Panc1 (cell line): ENCODE measurements around the gene PDE11A. TPM values are rescaled to one million over a fixed set of nuclear protein-coding genes. Genes with fewer than 3 reads are reported as not detected.

Source experiments
- ATAC-seq: fragments of 200-7000 bp; cut with Tn5 transposase; 2 replicates; pipeline ENCODE4 v1.9.1; 2020; ENCODE audit warnings: mild to moderate bottlenecking, moderate library complexity
- BruUV-seq: library from RNA; stranded (reverse); fragments of 400-500 nt; replicated peaks from 2 replicates; lab custom pipeline; 2021; lab: Mats Ljungman, UMichigan
- CTCF ChIA-PET: fragments of 300-600 bp; sonication (Branson Sonifier 250); formaldehyde crosslinking; loops from one replicate; lab custom pipeline; 2022; ENCODE audit warnings: antibody characterized with exemption; lab: Charles Lee
- POLR2A ChIA-PET: fragments of 300-600 bp; sonication (Branson Sonifier 250); formaldehyde crosslinking; loops from one replicate; lab custom pipeline; 2022; ENCODE audit warnings: antibody characterized with exemption; lab: Charles Lee
- DNase-seq: peaks from one replicate; pipeline ENCODE4 v3.0.0-alpha.2; 2010; ENCODE audit warnings: low read depth, low spot score
- H3K27ac ChIP-seq: 2 replicates; pipeline ENCODE4 v1.5.1; 2011; ENCODE audit warnings: mild to moderate bottlenecking, low read length, inconsistent platforms
- H3K27me3 ChIP-seq: fragments of 200-500 bp; sonication (Bioruptor generic); 2 replicates; pipeline ENCODE4 v1.6.0; 2014; ENCODE audit warnings: low read length, inconsistent platforms; ENCODE audit not compliant: control insufficient read depth, insufficient read depth
- H3K36me3 ChIP-seq: fragments of 200-500 bp; sonication (Bioruptor generic); 2 replicates; pipeline ENCODE4 v1.5.1; 2014; ENCODE audit warnings: inconsistent platforms, mild to moderate bottlenecking, low read length, moderate library complexity; ENCODE audit not compliant: control insufficient read depth, insufficient read depth
- H3K4me1 ChIP-seq: 2 replicates; pipeline ENCODE4 v1.5.1; 2011; ENCODE audit warnings: inconsistent platforms, mild to moderate bottlenecking, low read length, moderate library complexity; ENCODE audit not compliant: control insufficient read depth, insufficient read depth
- H3K4me3 ChIP-seq, 2 experiments: 2 replicates each; pipeline ENCODE4 v1.5.1; 2011 to 2012; ENCODE audit warnings: low read depth in 2 of 2, low read length in 2 of 2, mild to moderate bottlenecking in 2 of 2, inconsistent platforms in 1 of 2, moderate library complexity in 1 of 2
- H3K9me3 ChIP-seq: fragments of 200-500 bp; sonication (Bioruptor generic); 2 replicates; pipeline ENCODE4 v1.5.1; 2014; ENCODE audit warnings: low read depth, mild to moderate bottlenecking, inconsistent platforms, low read length, moderate library complexity; ENCODE audit not compliant: control insufficient read depth, insufficient read depth
- POLR2AphosphoS5 ChIP-seq: IDR thresholded peaks from 2 replicates; pipeline ENCODE4 v1.6.1; 2012; ENCODE audit warnings: mild to moderate bottlenecking, low read depth, low read length, moderate library complexity
- SIN3A ChIP-seq: IDR thresholded peaks from 2 replicates; pipeline ENCODE4 v1.6.1; 2012; ENCODE audit warnings: low read depth, mild to moderate bottlenecking, low read length, moderate library complexity, borderline replicate concordance; ENCODE audit not compliant: insufficient read depth
- TCF7L2 ChIP-seq: IDR thresholded peaks from 2 replicates; pipeline ENCODE4 v1.6.1; 2011; ENCODE audit warnings: mild to moderate bottlenecking, low read depth, low read length, inconsistent platforms
- in situ Hi-C: cut with HindIII; loops from 2 replicates; pipeline ENCODE4 v1.10.0; 2016; ENCODE audit warnings: low sequenced_read_pairs, low pct_unique_long_range_greater_than_20kb
- intact Hi-C: fragments of 100-400 bp; cut with micrococcal nuclease; formaldehyde crosslinking; loops from one replicate; pipeline ENCODE4 v1.10.0; 2022; ENCODE audit not compliant: unreplicated experiment
- total RNA-seq: library from RNA; stranded (reverse); gene quantifications from one replicate; pipeline ENCODE4 v1.2.1, GENCODE V29; 2021; ENCODE audit not compliant: unreplicated experiment
- TF ChIP-seq, protein P1 (sequence below): fragments of 450-650 bp; IDR thresholded peaks from 2 replicates; pipeline ENCODE4 v1.5.1; 2017; ENCODE audit warnings: mild to moderate bottlenecking
- TF ChIP-seq, protein P2 (sequence below), 2 experiments: IDR thresholded peaks; 2 replicates each; pipeline ENCODE4 v1.6.1; 2011 to 2012; ENCODE audit warnings: low read depth in 2 of 2, control low read depth in 1 of 2, low read length in 1 of 2, mild to moderate bottlenecking in 1 of 2, moderate library complexity in 1 of 2; ENCODE audit not compliant: insufficient read depth in 1 of 2

Gene PDE11A
- total RNA-seq, 1 experiment from 2014 or later = not detected

DNA sequence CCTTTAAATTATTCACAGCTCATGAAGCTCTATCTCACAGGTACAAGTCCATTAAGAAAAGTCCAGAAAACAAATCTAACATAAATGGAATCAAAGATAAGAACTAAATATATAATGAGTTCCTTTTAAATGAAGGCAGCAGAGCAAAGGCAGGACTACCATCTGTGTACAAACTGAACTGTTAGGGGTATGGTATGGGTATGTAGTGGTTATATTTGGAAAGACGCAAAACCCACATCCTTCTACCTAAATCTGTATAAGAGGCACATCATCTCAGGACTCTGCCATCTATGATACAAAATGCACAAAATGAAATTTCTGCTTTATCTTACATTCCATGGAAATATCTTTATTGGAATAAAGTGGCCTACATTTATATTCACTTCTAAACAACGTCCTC lies 59.9 kb downstream of the PDE11A start:
- TF ChIP-seq, protein P1, sequence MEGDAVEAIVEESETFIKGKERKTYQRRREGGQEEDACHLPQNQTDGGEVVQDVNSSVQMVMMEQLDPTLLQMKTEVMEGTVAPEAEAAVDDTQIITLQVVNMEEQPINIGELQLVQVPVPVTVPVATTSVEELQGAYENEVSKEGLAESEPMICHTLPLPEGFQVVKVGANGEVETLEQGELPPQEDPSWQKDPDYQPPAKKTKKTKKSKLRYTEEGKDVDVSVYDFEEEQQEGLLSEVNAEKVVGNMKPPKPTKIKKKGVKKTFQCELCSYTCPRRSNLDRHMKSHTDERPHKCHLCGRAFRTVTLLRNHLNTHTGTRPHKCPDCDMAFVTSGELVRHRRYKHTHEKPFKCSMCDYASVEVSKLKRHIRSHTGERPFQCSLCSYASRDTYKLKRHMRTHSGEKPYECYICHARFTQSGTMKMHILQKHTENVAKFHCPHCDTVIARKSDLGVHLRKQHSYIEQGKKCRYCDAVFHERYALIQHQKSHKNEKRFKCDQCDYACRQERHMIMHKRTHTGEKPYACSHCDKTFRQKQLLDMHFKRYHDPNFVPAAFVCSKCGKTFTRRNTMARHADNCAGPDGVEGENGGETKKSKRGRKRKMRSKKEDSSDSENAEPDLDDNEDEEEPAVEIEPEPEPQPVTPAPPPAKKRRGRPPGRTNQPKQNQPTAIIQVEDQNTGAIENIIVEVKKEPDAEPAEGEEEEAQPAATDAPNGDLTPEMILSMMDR = no peak
- no peak for TF ChIP-seq SIN3A
- no peak for TF ChIP-seq TCF7L2
- TF ChIP-seq, protein P2, sequence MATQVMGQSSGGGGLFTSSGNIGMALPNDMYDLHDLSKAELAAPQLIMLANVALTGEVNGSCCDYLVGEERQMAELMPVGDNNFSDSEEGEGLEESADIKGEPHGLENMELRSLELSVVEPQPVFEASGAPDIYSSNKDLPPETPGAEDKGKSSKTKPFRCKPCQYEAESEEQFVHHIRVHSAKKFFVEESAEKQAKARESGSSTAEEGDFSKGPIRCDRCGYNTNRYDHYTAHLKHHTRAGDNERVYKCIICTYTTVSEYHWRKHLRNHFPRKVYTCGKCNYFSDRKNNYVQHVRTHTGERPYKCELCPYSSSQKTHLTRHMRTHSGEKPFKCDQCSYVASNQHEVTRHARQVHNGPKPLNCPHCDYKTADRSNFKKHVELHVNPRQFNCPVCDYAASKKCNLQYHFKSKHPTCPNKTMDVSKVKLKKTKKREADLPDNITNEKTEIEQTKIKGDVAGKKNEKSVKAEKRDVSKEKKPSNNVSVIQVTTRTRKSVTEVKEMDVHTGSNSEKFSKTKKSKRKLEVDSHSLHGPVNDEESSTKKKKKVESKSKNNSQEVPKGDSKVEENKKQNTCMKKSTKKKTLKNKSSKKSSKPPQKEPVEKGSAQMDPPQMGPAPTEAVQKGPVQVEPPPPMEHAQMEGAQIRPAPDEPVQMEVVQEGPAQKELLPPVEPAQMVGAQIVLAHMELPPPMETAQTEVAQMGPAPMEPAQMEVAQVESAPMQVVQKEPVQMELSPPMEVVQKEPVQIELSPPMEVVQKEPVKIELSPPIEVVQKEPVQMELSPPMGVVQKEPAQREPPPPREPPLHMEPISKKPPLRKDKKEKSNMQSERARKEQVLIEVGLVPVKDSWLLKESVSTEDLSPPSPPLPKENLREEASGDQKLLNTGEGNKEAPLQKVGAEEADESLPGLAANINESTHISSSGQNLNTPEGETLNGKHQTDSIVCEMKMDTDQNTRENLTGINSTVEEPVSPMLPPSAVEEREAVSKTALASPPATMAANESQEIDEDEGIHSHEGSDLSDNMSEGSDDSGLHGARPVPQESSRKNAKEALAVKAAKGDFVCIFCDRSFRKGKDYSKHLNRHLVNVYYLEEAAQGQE (IDR thresholded peaks at IDR 0.05; ENCODE audit: insufficient read depth in 1 of 2, low read depth in 2 of 2, low read length in 1 of 2) = no peak
- no peak for TF ChIP-seq POLR2AphosphoS5
- intact Hi-C loops = no loop called here
- ChIA-PET POLR2A (no interaction called here), CTCF (no interaction called here)
- Histone ChIP-seq H3K4me1 (no peaks in the 10 kb centered on the region), H3K9me3 (no peaks in the 10 kb centered on the region), H3K4me3 (no peak overlapping the region), H3K27me3 (no peaks in the 10 kb centered on the region), H3K36me3 (no peaks in the 10 kb centered on the region), H3K27ac (no peak overlapping the region)
- no peak for DNase-seq
- in situ Hi-C loops = no loop called here
- no TSS peak for BruUV-seq
- no peak for ATAC-seq

DNA sequence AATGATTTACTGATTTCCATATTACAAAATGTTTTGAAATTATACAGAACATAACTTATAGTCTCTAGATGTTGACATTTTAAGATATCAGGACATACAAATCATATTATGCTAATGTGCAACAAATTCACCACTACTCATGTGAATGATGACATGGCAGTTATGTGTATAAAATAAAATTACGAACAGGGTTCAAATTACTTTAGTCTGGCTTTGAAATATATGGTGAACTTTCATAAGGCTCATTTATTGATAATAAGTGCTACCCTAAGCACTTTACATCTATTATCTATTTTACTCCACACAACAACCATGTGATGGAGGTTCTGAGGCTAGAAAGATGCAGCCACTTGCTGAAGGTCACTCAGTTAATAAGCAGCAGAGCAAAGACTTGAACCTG lies 62.8 kb downstream of the PDE11A start:
- no TSS peak for BruUV-seq

More for the DNA sequence above, 62.8 kb downstream of the PDE11A start:
- in situ Hi-C loops (no loop called here), intact Hi-C loops (no loop called here)
- no peaks in the 10 kb centered on the region for H3K4me1 ChIP-seq
- no peak for ATAC-seq
- no peaks in the 10 kb centered on the region for H3K36me3 ChIP-seq
- ChIA-PET POLR2A (no interaction called here), CTCF (no interaction called here)
- no peaks in the 10 kb centered on the region for H3K9me3 ChIP-seq
- DNase-seq = no peak
- no peaks in the 10 kb centered on the region for H3K27me3 ChIP-seq
- TF ChIP-seq SIN3A = no peak
- TF ChIP-seq, protein P1 = no peak
- TF ChIP-seq TCF7L2 = no peak
- no peak for TF ChIP-seq POLR2AphosphoS5
- TF ChIP-seq, protein P2 (IDR thresholded peaks at IDR 0.05; ENCODE audit: insufficient read depth in 1 of 2, low read depth in 2 of 2, low read length in 1 of 2) = no peak
- no peak overlapping the region for H3K27ac ChIP-seq
- no peak overlapping the region for H3K4me3 ChIP-seq
